KMS-11 (cell line): ENCODE measurements around the gene UNG.
A peak's percentile ranks its signal among the peaks of the same experiment; 100 is the strongest.

ENCODE experiments used
- H2AFZ ChIP-seq: fragments of 200-600 bp; sonication (generic); 2 replicates; pipeline ENCODE4 v1.6.1; 2016; ENCODE audit warnings: antibody characterized with exemption, mixed run types, low read depth
- H3K27ac ChIP-seq: fragments of 200-600 bp; sonication (generic); 2 replicates; pipeline ENCODE4 v1.6.1; 2016; ENCODE audit warnings: mild to moderate bottlenecking, mixed run types
- H3K27me3 ChIP-seq: fragments of 200-600 bp; sonication (generic); 2 replicates; pipeline ENCODE4 v1.6.1; 2017; ENCODE audit warnings: mild to moderate bottlenecking, low read depth, mixed run types, moderate library complexity; ENCODE audit not compliant: insufficient read depth
- H3K36me3 ChIP-seq: fragments of 200-600 bp; sonication (generic); 2 replicates; pipeline ENCODE4 v1.6.1; 2017; ENCODE audit warnings: mild to moderate bottlenecking, mixed run types; ENCODE audit not compliant: insufficient read depth
- H3K4me1 ChIP-seq: fragments of 200-600 bp; sonication (generic); 2 replicates; pipeline ENCODE4 v1.6.1; 2016; ENCODE audit warnings: mild to moderate bottlenecking, low read depth, mixed run types; ENCODE audit not compliant: poor library complexity, severe bottlenecking
- H3K4me2 ChIP-seq: fragments of 200-600 bp; sonication (generic); 2 replicates; pipeline ENCODE4 v1.7.0; 2016; ENCODE audit warnings: mild to moderate bottlenecking, mixed run types
- H3K4me3 ChIP-seq: fragments of 200-600 bp; sonication (generic); IDR thresholded peaks from 2 replicates; pipeline ENCODE4 v1.6.1; 2017; ENCODE audit warnings: low read depth, low read length, mixed read lengths; ENCODE audit not compliant: insufficient read depth
- H3K79me2 ChIP-seq: fragments of 200-600 bp; sonication (generic); 2 replicates; pipeline ENCODE4 v1.6.1; 2016; ENCODE audit warnings: low read depth, mixed run types; ENCODE audit not compliant: insufficient read depth
- H3K9ac ChIP-seq: fragments of 200-600 bp; sonication (generic); 2 replicates; pipeline ENCODE4 v1.6.1; 2016; ENCODE audit warnings: mild to moderate bottlenecking, mixed run types
- H4K20me1 ChIP-seq: fragments of 200-600 bp; sonication (generic); 2 replicates; pipeline ENCODE4 v1.6.1; 2016; ENCODE audit warnings: mild to moderate bottlenecking, mixed run types; ENCODE audit not compliant: insufficient read depth
- CTCF ChIP-seq: fragments of 200-600 bp; sonication (generic); conservative IDR thresholded peaks from 2 replicates; pipeline ENCODE4 v1.6.1; 2017; ENCODE audit warnings: low read depth, mild to moderate bottlenecking, antibody characterized with exemption, low read length, moderate library complexity, mixed read lengths

UNG gene

GRCh38 chr12:109147954-109148353, 50.6 kb downstream of the UNG start:
- Histone ChIP-seq H3K4me3 (no peak overlapping the region), H3K27ac (no peak overlapping the region), H3K36me3 (no peaks in the 10 kb centered on the region), H3K79me2 (no peaks in the 10 kb centered on the region), H2AFZ (no peak overlapping the region), H4K20me1 (no peaks in the 10 kb centered on the region), H3K27me3 (no peaks in the 10 kb centered on the region), H3K9ac (no peak overlapping the region), H3K4me2 (no peak overlapping the region), H3K4me1 (no peaks in the 10 kb centered on the region)
- no peak for TF ChIP-seq CTCF

GRCh38 chr12:109150124-109150640, 52.8 kb downstream of the UNG start:
- H3K9ac ChIP-seq, result no peak overlapping the region
- no peaks in the 10 kb centered on the region for H3K36me3 ChIP-seq
- no peaks in the 10 kb centered on the region for H3K27me3 ChIP-seq
- H2AFZ ChIP-seq, result no peak overlapping the region
- H3K27ac ChIP-seq, result no peak overlapping the region
- no peak overlapping the region for H3K4me2 ChIP-seq
- H4K20me1 ChIP-seq, result no peaks in the 10 kb centered on the region
- no peak overlapping the region for H3K4me3 ChIP-seq
- H3K4me1 ChIP-seq, result no peaks in the 10 kb centered on the region
- H3K79me2 ChIP-seq, result no peaks in the 10 kb centered on the region
- TF ChIP-seq CTCF, result no peak

- no peak for TF ChIP-seq CTCF
- H3K27ac ChIP-seq, result no peak overlapping the region
- H3K27me3 ChIP-seq, result no peaks in the 10 kb centered on the region
- no peak overlapping the region for H2AFZ ChIP-seq
- no peaks in the 10 kb centered on the region for H3K4me1 ChIP-seq
- H3K36me3 ChIP-seq, result no peaks in the 10 kb centered on the region
- H3K4me2 ChIP-seq, result no peak overlapping the region
- H3K79me2 ChIP-seq, result no peaks in the 10 kb centered on the region
- no peaks in the 10 kb centered on the region for H4K20me1 ChIP-seq
- H3K9ac ChIP-seq, result no peak overlapping the region
- H3K4me3 ChIP-seq, result no peak overlapping the region
These were observed 54.1 kb downstream of the UNG start for GRCh38 chr12:109151457-109151856.

- H3K79me2 ChIP-seq, result no peaks in the 10 kb centered on the region
- no peak overlapping the region for H3K4me3 ChIP-seq
- no peak for TF ChIP-seq CTCF
- H3K36me3 ChIP-seq, result no peaks in the 10 kb centered on the region
- H3K27ac ChIP-seq, result no peak overlapping the region
- H3K4me2 ChIP-seq, result peak overlapping the region; percentile 66
- H4K20me1 ChIP-seq, result no peaks in the 10 kb centered on the region
- peak overlapping the region; percentile 66; the same call in 1 of the 2 replicates for H2AFZ ChIP-seq
- no peaks in the 10 kb centered on the region for H3K27me3 ChIP-seq
- no peaks in the 10 kb centered on the region for H3K4me1 ChIP-seq
- H3K9ac ChIP-seq, result no peak overlapping the region
These were observed 56.5 kb downstream of the UNG start for GRCh38 chr12:109153821-109154441.
